ENCODE data around the gene ALG11.
"Not testable (repeated sequence)": the region's sequence is repeated elsewhere in the genome, so short reads cannot be mapped to it uniquely, and the experiment has no call there.

The ALG11 gene

GRCh38 chr13:51981355-51981754 is 30.8 kb upstream of the ALG11 start:
- no peak overlapping the region for H3K27ac ChIP-seq (ENCODE audit: low read length, poor library complexity, severe bottlenecking)
- no peaks in the 10 kb centered on the region for H3K27me3 ChIP-seq (ENCODE audit: control insufficient read depth in 1 of 2, insufficient read depth in 1 of 2, low read length in 2 of 2)
- H3K23ac ChIP-seq (ENCODE audit: low read length in 2 of 2) = no peak overlapping the region
- no peak overlapping the region for H3K4ac ChIP-seq (ENCODE audit: low read depth in 1 of 2, low read length in 2 of 2)
- H2AFZ ChIP-seq (ENCODE audit: low read depth, low read length) = no peak overlapping the region
- 45% methylated on average over 3 of the region's 4 CpGs for WGBS
- no peak overlapping the region for H2BK5ac ChIP-seq (ENCODE audit: low read depth, low read length, poor library complexity, severe bottlenecking)
- peaks cover 2% of the 10 kb centered on the region for H3K4me1 ChIP-seq (ENCODE audit: control insufficient read depth, insufficient read depth, low read depth, low read length)
- no peak for DNase-seq
- H3K4me2 ChIP-seq (ENCODE audit: low read length, poor library complexity, severe bottlenecking) = no peak overlapping the region
- H3K18ac ChIP-seq (ENCODE audit: low read depth in 1 of 2, low read length in 2 of 2) = no peak overlapping the region
- H3K9ac ChIP-seq (ENCODE audit: low read length) = no peak overlapping the region
- H3K79me1 ChIP-seq (replicated peaks; ENCODE audit: low read length, poor library complexity, severe bottlenecking) = no peaks in the 10 kb centered on the region
- H2BK12ac ChIP-seq (ENCODE audit: low read length in 2 of 2) = no peak overlapping the region
- H4K8ac ChIP-seq (ENCODE audit: low read length) = no peak overlapping the region
- H2BK15ac ChIP-seq (ENCODE audit: low read depth, poor library complexity, severe bottlenecking) = no peak overlapping the region
- no peak overlapping the region for H3K4me3 ChIP-seq (ENCODE audit: insufficient read depth in 1 of 2, low read depth in 1 of 2, low read length in 2 of 2)
- H2AK5ac ChIP-seq (ENCODE audit: low read length, severe bottlenecking) = no peak overlapping the region
- no peak overlapping the region for H4K91ac ChIP-seq (ENCODE audit: low read length)
- no peaks in the 10 kb centered on the region for H3K36me3 ChIP-seq (ENCODE audit: control insufficient read depth in 1 of 2, insufficient read depth in 2 of 2, low read depth in 1 of 2, low read length in 2 of 2)
- H3K14ac ChIP-seq (ENCODE audit: low read length in 2 of 2) = no peak overlapping the region
- H3K9me3 ChIP-seq (ENCODE audit: control insufficient read depth, low read length) = no peaks in the 10 kb centered on the region
- no peak overlapping the region for H2BK120ac ChIP-seq (ENCODE audit: low read depth, low read length)

- H3K4ac ChIP-seq (ENCODE audit: low read depth in 1 of 2, low read length in 2 of 2); H2BK5ac ChIP-seq (ENCODE audit: low read depth, low read length, poor library complexity, severe bottlenecking); H3K27ac ChIP-seq (ENCODE audit: low read length, poor library complexity, severe bottlenecking); H3K79me1 ChIP-seq (replicated peaks; ENCODE audit: low read length, poor library complexity, severe bottlenecking); H3K9ac ChIP-seq (ENCODE audit: low read length); DNase-seq; H4K8ac ChIP-seq (ENCODE audit: low read length); H3K4me1 ChIP-seq (ENCODE audit: control insufficient read depth, insufficient read depth, low read depth, low read length); H2AFZ ChIP-seq (ENCODE audit: low read depth, low read length); H2BK15ac ChIP-seq (ENCODE audit: low read depth, poor library complexity, severe bottlenecking); H3K9me3 ChIP-seq (ENCODE audit: control insufficient read depth, low read length); H2AK5ac ChIP-seq (ENCODE audit: low read length, severe bottlenecking); H3K27me3 ChIP-seq (ENCODE audit: control insufficient read depth in 1 of 2, insufficient read depth in 1 of 2, low read length in 2 of 2); H4K91ac ChIP-seq (ENCODE audit: low read length); H3K4me3 ChIP-seq (ENCODE audit: insufficient read depth in 1 of 2, low read depth in 1 of 2, low read length in 2 of 2); H3K23ac ChIP-seq (ENCODE audit: low read length in 2 of 2); H3K36me3 ChIP-seq (ENCODE audit: control insufficient read depth in 1 of 2, insufficient read depth in 2 of 2, low read depth in 1 of 2, low read length in 2 of 2); H3K18ac ChIP-seq (ENCODE audit: low read depth in 1 of 2, low read length in 2 of 2); H2BK120ac ChIP-seq (ENCODE audit: low read depth, low read length); H3K4me2 ChIP-seq (ENCODE audit: low read length, poor library complexity, severe bottlenecking); H3K14ac ChIP-seq (ENCODE audit: low read length in 2 of 2); H2BK12ac ChIP-seq (ENCODE audit: low read length in 2 of 2): not testable (repeated sequence)
- WGBS = 75% methylated on average over 3 of the region's 3 CpGs
Measured at GRCh38 chr13:51983292-51983691, 28.9 kb upstream of the ALG11 start.

GRCh38 chr13:51984904-51985303 is 27.3 kb upstream of the ALG11 start:
- not testable (repeated sequence) for H2BK15ac ChIP-seq (ENCODE audit: low read depth, poor library complexity, severe bottlenecking); H2BK5ac ChIP-seq (ENCODE audit: low read depth, low read length, poor library complexity, severe bottlenecking); DNase-seq; H2AFZ ChIP-seq (ENCODE audit: low read depth, low read length); H3K9ac ChIP-seq (ENCODE audit: low read length); H3K79me1 ChIP-seq (replicated peaks; ENCODE audit: low read length, poor library complexity, severe bottlenecking); H3K23ac ChIP-seq (ENCODE audit: low read length in 2 of 2); H3K27me3 ChIP-seq (ENCODE audit: control insufficient read depth in 1 of 2, insufficient read depth in 1 of 2, low read length in 2 of 2); H3K4me1 ChIP-seq (ENCODE audit: control insufficient read depth, insufficient read depth, low read depth, low read length); H3K4ac ChIP-seq (ENCODE audit: low read depth in 1 of 2, low read length in 2 of 2); H3K14ac ChIP-seq (ENCODE audit: low read length in 2 of 2); H4K91ac ChIP-seq (ENCODE audit: low read length); H3K18ac ChIP-seq (ENCODE audit: low read depth in 1 of 2, low read length in 2 of 2); H2AK5ac ChIP-seq (ENCODE audit: low read length, severe bottlenecking); H3K4me3 ChIP-seq (ENCODE audit: insufficient read depth in 1 of 2, low read depth in 1 of 2, low read length in 2 of 2); H4K8ac ChIP-seq (ENCODE audit: low read length); H3K36me3 ChIP-seq (ENCODE audit: control insufficient read depth in 1 of 2, insufficient read depth in 2 of 2, low read depth in 1 of 2, low read length in 2 of 2); H3K9me3 ChIP-seq (ENCODE audit: control insufficient read depth, low read length); H3K27ac ChIP-seq (ENCODE audit: low read length, poor library complexity, severe bottlenecking); H2BK12ac ChIP-seq (ENCODE audit: low read length in 2 of 2); H3K4me2 ChIP-seq (ENCODE audit: low read length, poor library complexity, severe bottlenecking); H2BK120ac ChIP-seq (ENCODE audit: low read depth, low read length)
- 94% methylated on average over 2 of the region's 4 CpGs for WGBS

DNA sequence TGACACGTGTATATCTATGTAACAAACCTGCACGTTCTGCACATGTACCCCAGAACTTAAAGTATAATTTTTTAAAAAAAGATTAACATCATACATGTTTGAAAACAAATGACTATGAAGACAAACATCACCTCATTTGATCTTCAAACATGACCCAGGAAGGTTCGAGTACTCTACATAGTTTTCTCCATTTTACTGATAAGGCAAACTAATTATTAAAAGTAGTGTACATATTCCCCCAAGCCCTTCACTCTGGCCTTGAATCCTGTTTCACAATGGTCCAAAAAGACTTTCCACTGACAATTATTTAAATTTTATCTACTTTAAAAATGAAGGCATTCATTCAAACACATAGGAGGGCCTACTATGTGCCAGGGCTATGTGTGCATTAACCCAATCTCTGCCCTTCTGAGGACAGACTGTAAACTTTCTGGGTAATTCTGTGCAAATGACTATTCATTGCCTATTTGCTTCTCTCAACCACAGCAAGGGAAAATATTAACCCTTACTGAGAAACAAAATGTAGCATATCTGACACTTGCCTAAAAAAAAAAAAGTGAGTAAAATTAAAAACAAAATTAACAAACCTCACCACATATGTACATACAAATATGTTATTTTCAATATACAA is 23.1 kb upstream of the ALG11 start:
- H3K27ac ChIP-seq (ENCODE audit: low read length, poor library complexity, severe bottlenecking) = no peak overlapping the region
- WGBS = no CpG with 5 or more reads among the region's 3 CpGs

More for the DNA sequence above, 23.1 kb upstream of the ALG11 start:
- no peak overlapping the region for H3K9ac ChIP-seq (ENCODE audit: low read length)
- H2BK120ac ChIP-seq (ENCODE audit: low read depth, low read length) = no peak overlapping the region
- H2AFZ ChIP-seq (ENCODE audit: low read depth, low read length) = no peak overlapping the region
- no peaks in the 10 kb centered on the region for H3K79me1 ChIP-seq (replicated peaks; ENCODE audit: low read length, poor library complexity, severe bottlenecking)
- no peak overlapping the region for H3K4me2 ChIP-seq (ENCODE audit: low read length, poor library complexity, severe bottlenecking)
- H2BK15ac ChIP-seq (ENCODE audit: low read depth, poor library complexity, severe bottlenecking) = no peak overlapping the region
- no peak overlapping the region for H3K14ac ChIP-seq (ENCODE audit: low read length in 2 of 2)
- H3K23ac ChIP-seq (ENCODE audit: low read length in 2 of 2) = no peak overlapping the region
- no peaks in the 10 kb centered on the region for H3K36me3 ChIP-seq (ENCODE audit: control insufficient read depth in 1 of 2, insufficient read depth in 2 of 2, low read depth in 1 of 2, low read length in 2 of 2)
- H3K9me3 ChIP-seq (ENCODE audit: control insufficient read depth, low read length) = no peaks in the 10 kb centered on the region
- no peak overlapping the region for H3K18ac ChIP-seq (ENCODE audit: low read depth in 1 of 2, low read length in 2 of 2)
- H3K4me3 ChIP-seq (ENCODE audit: insufficient read depth in 1 of 2, low read depth in 1 of 2, low read length in 2 of 2) = no peak overlapping the region
- no peak for DNase-seq
- no peak overlapping the region for H2BK5ac ChIP-seq (ENCODE audit: low read depth, low read length, poor library complexity, severe bottlenecking)
- no peaks in the 10 kb centered on the region for H3K27me3 ChIP-seq (ENCODE audit: control insufficient read depth in 1 of 2, insufficient read depth in 1 of 2, low read length in 2 of 2)
- H2BK12ac ChIP-seq (ENCODE audit: low read length in 2 of 2) = no peak overlapping the region
- no peak overlapping the region for H4K91ac ChIP-seq (ENCODE audit: low read length)
- H4K8ac ChIP-seq (ENCODE audit: low read length) = no peak overlapping the region
- no peaks in the 10 kb centered on the region for H3K4me1 ChIP-seq (ENCODE audit: control insufficient read depth, insufficient read depth, low read depth, low read length)
- no peak overlapping the region for H2AK5ac ChIP-seq (ENCODE audit: low read length, severe bottlenecking)
- H3K4ac ChIP-seq (ENCODE audit: low read depth in 1 of 2, low read length in 2 of 2) = no peak overlapping the region

Measured in mesenchymal stem cell (in vitro differentiated cells and primary cell).